Mesenchymal stem cell (in vitro differentiated cells and primary cell): ENCODE measurements around the gene PHF11.

Source experiments
- DNase-seq: peaks from one replicate; pipeline ENCODE4 v3.0.0-alpha.2; 2013
- H2AFZ ChIP-seq: one replicate; pipeline ENCODE4 v1.6.1; 2013; ENCODE audit warnings: low read depth, mild to moderate bottlenecking, control low read depth, inconsistent platforms, low read length, moderate library complexity
- H2AK5ac ChIP-seq: 2 replicates; pipeline ENCODE4 v1.6.1; 2013; ENCODE audit warnings: low read length, moderate library complexity, mild to moderate bottlenecking, inconsistent platforms; ENCODE audit not compliant: severe bottlenecking
- H2BK120ac ChIP-seq: one replicate; pipeline ENCODE4 v1.6.1; 2013; ENCODE audit warnings: low read depth, mild to moderate bottlenecking, inconsistent platforms, low read length, moderate library complexity
- H2BK12ac ChIP-seq, 2 experiments: one replicate each; pipeline ENCODE4 v1.6.1; 2013; ENCODE audit warnings: inconsistent platforms in 2 of 2, low read length in 2 of 2, mild to moderate bottlenecking in 2 of 2, moderate library complexity in 2 of 2, control low read depth in 1 of 2
- H2BK15ac ChIP-seq: one replicate; pipeline ENCODE4 v1.6.1; 2013; ENCODE audit warnings: mild to moderate bottlenecking, low read depth, inconsistent platforms; ENCODE audit not compliant: poor library complexity, severe bottlenecking
- H2BK5ac ChIP-seq: 2 replicates; pipeline ENCODE4 v1.6.1; 2013; ENCODE audit warnings: low read depth, mild to moderate bottlenecking, low read length, control low read depth, inconsistent platforms; ENCODE audit not compliant: poor library complexity, severe bottlenecking
- H3K14ac ChIP-seq, 2 experiments: one replicate each; pipeline ENCODE4 v1.6.1; 2013; ENCODE audit warnings: inconsistent platforms in 2 of 2, low read length in 2 of 2, control low read depth in 1 of 2, mild to moderate bottlenecking in 1 of 2, moderate library complexity in 1 of 2
- H3K18ac ChIP-seq, 2 experiments: one replicate each; pipeline ENCODE4 v1.6.1; 2013; ENCODE audit warnings: inconsistent platforms in 2 of 2, low read length in 2 of 2, control low read depth in 1 of 2, low read depth in 1 of 2, mild to moderate bottlenecking in 1 of 2
- H3K23ac ChIP-seq, 2 experiments: one replicate each; pipeline ENCODE4 v1.6.1; 2013; ENCODE audit warnings: inconsistent platforms in 2 of 2, low read length in 2 of 2, mild to moderate bottlenecking in 2 of 2, moderate library complexity in 2 of 2, control low read depth in 1 of 2
- H3K27ac ChIP-seq: 2 replicates; pipeline ENCODE4 v1.5.1; 2013; ENCODE audit warnings: mild to moderate bottlenecking, moderate library complexity, low read length, control low read depth, inconsistent platforms; ENCODE audit not compliant: poor library complexity, severe bottlenecking
- H3K27me3 ChIP-seq, 2 experiments: 2 replicates each; pipeline versions ENCODE4 v1.6.1 to v1.7.0; 2013; ENCODE audit warnings: low read length in 2 of 2, mild to moderate bottlenecking in 2 of 2, moderate library complexity in 2 of 2, control low read depth in 1 of 2, inconsistent platforms in 1 of 2; ENCODE audit not compliant: control insufficient read depth in 1 of 2, insufficient read depth in 1 of 2
- H3K36me3 ChIP-seq, 2 experiments: 2 replicates each; pipeline versions ENCODE4 v1.6.1 to v1.7.0; 2013; ENCODE audit warnings: low read length in 2 of 2, control low read depth in 1 of 2, inconsistent platforms in 1 of 2, low read depth in 1 of 2, mild to moderate bottlenecking in 1 of 2; ENCODE audit not compliant: insufficient read depth in 2 of 2, control insufficient read depth in 1 of 2
- H3K4ac ChIP-seq, 2 experiments: one replicate each; pipeline ENCODE4 v1.6.1; 2013; ENCODE audit warnings: inconsistent platforms in 2 of 2, low read length in 2 of 2, mild to moderate bottlenecking in 2 of 2, moderate library complexity in 2 of 2, control low read depth in 1 of 2, low read depth in 1 of 2
- H3K4me1 ChIP-seq: 2 replicates; pipeline ENCODE4 v1.6.1; 2013; ENCODE audit warnings: low read depth, low read length, control low read depth; ENCODE audit not compliant: control insufficient read depth, insufficient read depth
- H3K4me2 ChIP-seq: 2 replicates; pipeline ENCODE4 v1.6.1; 2013; ENCODE audit warnings: low read length, mild to moderate bottlenecking, inconsistent platforms; ENCODE audit not compliant: poor library complexity, severe bottlenecking
- H3K4me3 ChIP-seq, 2 experiments: 2 replicates each; pipeline versions ENCODE4 v1.5.1 to v1.7.0; 2013; ENCODE audit warnings: low read length in 2 of 2, mild to moderate bottlenecking in 2 of 2, control low read depth in 1 of 2, low read depth in 1 of 2; ENCODE audit not compliant: insufficient read depth in 1 of 2
- H3K79me1 ChIP-seq: replicated peaks from 2 replicates; pipeline ENCODE4 v1.6.1; 2013; ENCODE audit warnings: mild to moderate bottlenecking, control low read depth, low read length, inconsistent platforms; ENCODE audit not compliant: poor library complexity, severe bottlenecking
- H3K9ac ChIP-seq: 2 replicates; pipeline ENCODE4 v1.7.0; 2013; ENCODE audit warnings: mild to moderate bottlenecking, low read length, moderate library complexity
- H3K9me3 ChIP-seq: 2 replicates; pipeline ENCODE4 v1.7.0; 2013; ENCODE audit warnings: mild to moderate bottlenecking, low read length; ENCODE audit not compliant: control insufficient read depth
- H4K8ac ChIP-seq: one replicate; pipeline ENCODE4 v1.6.1; 2013; ENCODE audit warnings: inconsistent platforms, mild to moderate bottlenecking, low read length, moderate library complexity
- H4K91ac ChIP-seq: one replicate; pipeline ENCODE4 v1.6.1; 2013; ENCODE audit warnings: mild to moderate bottlenecking, low read length, inconsistent platforms
- WGBS: methylation state at CpG from one replicate; pipeline ENCODE4 v1.1.7; 2013; ENCODE audit warnings: mixed read lengths; 5-methylcytosine and 5-hydroxymethylcytosine counted together

The PHF11 gene

GRCh38 chr13:49452725-49453457 is 42.9 kb upstream of the PHF11 start:
- no peak overlapping the region for H4K8ac ChIP-seq
- no peak overlapping the region for H3K23ac ChIP-seq
- H2AK5ac ChIP-seq, result no peak overlapping the region
- H2BK15ac ChIP-seq, result no peak overlapping the region
- no peak overlapping the region for H3K4ac ChIP-seq
- no peak overlapping the region for H3K9ac ChIP-seq
- no peak overlapping the region for H3K14ac ChIP-seq
- WGBS, result 99% methylated on average over 5 of the region's 8 CpGs
- no peak overlapping the region for H3K27ac ChIP-seq
- H3K18ac ChIP-seq, result no peak overlapping the region
- H3K4me1 ChIP-seq, result no peaks in the 10 kb centered on the region
- no peak overlapping the region for H2BK120ac ChIP-seq
- no peak overlapping the region for H2AFZ ChIP-seq
- no peaks in the 10 kb centered on the region for H3K9me3 ChIP-seq
- no peak overlapping the region for H2BK12ac ChIP-seq
- no peak for DNase-seq
- no peak overlapping the region for H3K4me3 ChIP-seq
- H3K79me1 ChIP-seq, result no peaks in the 10 kb centered on the region
- peaks cover 0 to 17% of the 10 kb centered on the region in 2 experiments for H3K36me3 ChIP-seq
- H2BK5ac ChIP-seq, result no peak overlapping the region
- no peak overlapping the region for H4K91ac ChIP-seq
- no peak overlapping the region for H3K4me2 ChIP-seq
- H3K27me3 ChIP-seq, result no peaks in the 10 kb centered on the region

- Histone ChIP-seq H3K18ac (no peak overlapping the region), H3K27me3 (no peaks in the 10 kb centered on the region), H2BK12ac (no peak overlapping the region), H3K23ac (no peak overlapping the region), H3K4me3 (no peak overlapping the region), H2AK5ac (no peak overlapping the region), H3K9ac (no peak overlapping the region), H2BK120ac (no peak overlapping the region), H2AFZ (no peak overlapping the region), H3K27ac (no peak overlapping the region), H2BK5ac (no peak overlapping the region), H3K4ac (no peak overlapping the region), H3K14ac (no peak overlapping the region), H3K79me1 (no peaks in the 10 kb centered on the region), H4K8ac (no peak overlapping the region), H4K91ac (no peak overlapping the region), H3K9me3 (no peaks in the 10 kb centered on the region), H2BK15ac (no peak overlapping the region), H3K36me3 (peaks cover 0 to 17% of the 10 kb centered on the region in 2 experiments), H3K4me1 (no peaks in the 10 kb centered on the region), H3K4me2 (no peak overlapping the region)
- DNase-seq, result no peak
- over 99% methylated on average over 7 of the region's 7 CpGs for WGBS
These were observed 42.3 kb upstream of the PHF11 start for GRCh38 chr13:49453465-49453864.

- no peaks in the 10 kb centered on the region for H3K9me3 ChIP-seq
- no peaks in the 10 kb centered on the region for H3K4me1 ChIP-seq
- H2BK15ac ChIP-seq, result no peak overlapping the region
- H2AFZ ChIP-seq, result no peak overlapping the region
- no peaks in the 10 kb centered on the region for H3K79me1 ChIP-seq
- no peak overlapping the region for H3K18ac ChIP-seq
- H3K4me2 ChIP-seq, result no peak overlapping the region
- no peak overlapping the region for H3K14ac ChIP-seq
- no peak overlapping the region for H3K23ac ChIP-seq
- peak; percentile 86 for DNase-seq
- H4K8ac ChIP-seq, result no peak overlapping the region
- peak overlapping the region in 1 of 2 experiments; percentile 32 for H3K4me3 ChIP-seq
- no peaks in the 10 kb centered on the region for H3K27me3 ChIP-seq
- H3K36me3 ChIP-seq, result peaks cover 0 to 13% of the 10 kb centered on the region in 2 experiments
- WGBS, result no CpG with 5 or more reads among the region's 4 CpGs
- H4K91ac ChIP-seq, result no peak overlapping the region
- H3K4ac ChIP-seq, result no peak overlapping the region
- H2BK120ac ChIP-seq, result no peak overlapping the region
- no peak overlapping the region for H2BK12ac ChIP-seq
- no peak overlapping the region for H3K27ac ChIP-seq
- no peak overlapping the region for H2AK5ac ChIP-seq
- H3K9ac ChIP-seq, result peak overlapping the region; percentile 54
- H2BK5ac ChIP-seq, result no peak overlapping the region
These were observed 41.3 kb upstream of the PHF11 start for GRCh38 chr13:49454388-49455006.

GRCh38 chr13:49455007-49455398 is 40.8 kb upstream of the PHF11 start:
- H2BK15ac ChIP-seq, result no peak overlapping the region
- H2AK5ac ChIP-seq, result no peak overlapping the region
- no peak overlapping the region for H4K91ac ChIP-seq
- H2BK12ac ChIP-seq, result no peak overlapping the region
- H3K4me2 ChIP-seq, result no peak overlapping the region
- no peak overlapping the region for H2BK5ac ChIP-seq
- no peak overlapping the region for H3K4me3 ChIP-seq
- no peaks in the 10 kb centered on the region for H3K27me3 ChIP-seq
- H2AFZ ChIP-seq, result no peak overlapping the region
- DNase-seq, result no peak
- H3K9ac ChIP-seq, result peak overlapping the region; percentile 54
- H3K9me3 ChIP-seq, result no peaks in the 10 kb centered on the region
- no peak overlapping the region for H3K4ac ChIP-seq
- no peaks in the 10 kb centered on the region for H3K4me1 ChIP-seq
- no peak overlapping the region for H2BK120ac ChIP-seq
- H3K14ac ChIP-seq, result no peak overlapping the region
- H3K23ac ChIP-seq, result no peak overlapping the region
- peaks cover 0 to 13% of the 10 kb centered on the region in 2 experiments for H3K36me3 ChIP-seq
- H4K8ac ChIP-seq, result no peak overlapping the region
- no peak overlapping the region for H3K27ac ChIP-seq
- H3K18ac ChIP-seq, result no peak overlapping the region
- no peaks in the 10 kb centered on the region for H3K79me1 ChIP-seq
